Measurements from ENCODE around the gene MAPK8IP3.

DNA sequence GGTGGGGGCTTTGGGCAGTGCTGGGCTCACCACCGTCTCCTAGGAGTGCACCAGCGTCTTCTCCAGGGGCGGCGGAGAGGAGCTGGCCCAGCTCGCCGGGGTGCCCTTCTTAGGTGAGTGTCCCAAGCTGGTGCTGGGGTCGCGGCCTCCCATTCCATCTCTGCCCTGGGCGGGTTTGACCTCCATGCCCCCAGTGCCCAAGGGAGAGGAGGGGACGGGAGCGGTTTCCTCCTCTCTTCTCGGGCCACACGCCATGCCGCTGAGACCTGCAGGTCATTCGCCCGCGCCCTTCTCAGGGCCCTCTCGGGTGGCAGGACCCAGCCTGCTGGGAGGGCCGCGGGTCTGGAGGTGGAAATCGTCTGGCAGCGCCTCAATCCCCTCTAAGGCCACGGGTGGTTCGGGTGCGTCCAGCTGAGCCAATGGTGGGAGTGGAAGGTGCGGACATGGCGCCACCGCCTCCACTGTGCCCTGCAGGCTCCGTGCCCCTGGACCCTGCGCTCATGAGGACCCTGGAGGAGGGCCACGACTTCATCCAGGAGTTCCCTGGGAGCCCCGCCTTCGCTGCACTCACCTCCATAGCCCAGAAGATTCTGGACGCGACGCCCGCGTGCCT, 82.2 kb downstream of the MAPK8IP3 start:
- TF ChIP-seq, protein P1, sequence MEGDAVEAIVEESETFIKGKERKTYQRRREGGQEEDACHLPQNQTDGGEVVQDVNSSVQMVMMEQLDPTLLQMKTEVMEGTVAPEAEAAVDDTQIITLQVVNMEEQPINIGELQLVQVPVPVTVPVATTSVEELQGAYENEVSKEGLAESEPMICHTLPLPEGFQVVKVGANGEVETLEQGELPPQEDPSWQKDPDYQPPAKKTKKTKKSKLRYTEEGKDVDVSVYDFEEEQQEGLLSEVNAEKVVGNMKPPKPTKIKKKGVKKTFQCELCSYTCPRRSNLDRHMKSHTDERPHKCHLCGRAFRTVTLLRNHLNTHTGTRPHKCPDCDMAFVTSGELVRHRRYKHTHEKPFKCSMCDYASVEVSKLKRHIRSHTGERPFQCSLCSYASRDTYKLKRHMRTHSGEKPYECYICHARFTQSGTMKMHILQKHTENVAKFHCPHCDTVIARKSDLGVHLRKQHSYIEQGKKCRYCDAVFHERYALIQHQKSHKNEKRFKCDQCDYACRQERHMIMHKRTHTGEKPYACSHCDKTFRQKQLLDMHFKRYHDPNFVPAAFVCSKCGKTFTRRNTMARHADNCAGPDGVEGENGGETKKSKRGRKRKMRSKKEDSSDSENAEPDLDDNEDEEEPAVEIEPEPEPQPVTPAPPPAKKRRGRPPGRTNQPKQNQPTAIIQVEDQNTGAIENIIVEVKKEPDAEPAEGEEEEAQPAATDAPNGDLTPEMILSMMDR (IDR thresholded peaks at IDR 0.05) = no peak
- TF ChIP-seq ATF1 (CRISPR knock-in tag; IDR thresholded peaks at IDR 0.05) = no peak
- TF ChIP-seq HMGA2 (CRISPR knock-in tag; IDR thresholded peaks at IDR 0.05) = no peak
- TF ChIP-seq ZNF138 (CRISPR knock-in tag; conservative IDR thresholded peaks at IDR 0.05) = no peak
- no peak for TF ChIP-seq TEAD1 (CRISPR knock-in tag; IDR thresholded peaks at IDR 0.05)
- TF ChIP-seq, protein P2, sequence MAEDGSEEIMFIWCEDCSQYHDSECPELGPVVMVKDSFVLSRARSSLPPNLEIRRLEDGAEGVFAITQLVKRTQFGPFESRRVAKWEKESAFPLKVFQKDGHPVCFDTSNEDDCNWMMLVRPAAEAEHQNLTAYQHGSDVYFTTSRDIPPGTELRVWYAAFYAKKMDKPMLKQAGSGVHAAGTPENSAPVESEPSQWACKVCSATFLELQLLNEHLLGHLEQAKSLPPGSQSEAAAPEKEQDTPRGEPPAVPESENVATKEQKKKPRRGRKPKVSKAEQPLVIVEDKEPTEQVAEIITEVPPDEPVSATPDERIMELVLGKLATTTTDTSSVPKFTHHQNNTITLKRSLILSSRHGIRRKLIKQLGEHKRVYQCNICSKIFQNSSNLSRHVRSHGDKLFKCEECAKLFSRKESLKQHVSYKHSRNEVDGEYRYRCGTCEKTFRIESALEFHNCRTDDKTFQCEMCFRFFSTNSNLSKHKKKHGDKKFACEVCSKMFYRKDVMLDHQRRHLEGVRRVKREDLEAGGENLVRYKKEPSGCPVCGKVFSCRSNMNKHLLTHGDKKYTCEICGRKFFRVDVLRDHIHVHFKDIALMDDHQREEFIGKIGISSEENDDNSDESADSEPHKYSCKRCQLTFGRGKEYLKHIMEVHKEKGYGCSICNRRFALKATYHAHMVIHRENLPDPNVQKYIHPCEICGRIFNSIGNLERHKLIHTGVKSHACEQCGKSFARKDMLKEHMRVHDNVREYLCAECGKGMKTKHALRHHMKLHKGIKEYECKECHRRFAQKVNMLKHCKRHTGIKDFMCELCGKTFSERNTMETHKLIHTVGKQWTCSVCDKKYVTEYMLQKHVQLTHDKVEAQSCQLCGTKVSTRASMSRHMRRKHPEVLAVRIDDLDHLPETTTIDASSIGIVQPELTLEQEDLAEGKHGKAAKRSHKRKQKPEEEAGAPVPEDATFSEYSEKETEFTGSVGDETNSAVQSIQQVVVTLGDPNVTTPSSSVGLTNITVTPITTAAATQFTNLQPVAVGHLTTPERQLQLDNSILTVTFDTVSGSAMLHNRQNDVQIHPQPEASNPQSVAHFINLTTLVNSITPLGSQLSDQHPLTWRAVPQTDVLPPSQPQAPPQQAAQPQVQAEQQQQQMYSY (CRISPR knock-in tag; IDR thresholded peaks at IDR 0.05) = no peak
- no peak for TF ChIP-seq ZNF232 (CRISPR knock-in tag; IDR thresholded peaks at IDR 0.05)
- TF ChIP-seq, protein P3, sequence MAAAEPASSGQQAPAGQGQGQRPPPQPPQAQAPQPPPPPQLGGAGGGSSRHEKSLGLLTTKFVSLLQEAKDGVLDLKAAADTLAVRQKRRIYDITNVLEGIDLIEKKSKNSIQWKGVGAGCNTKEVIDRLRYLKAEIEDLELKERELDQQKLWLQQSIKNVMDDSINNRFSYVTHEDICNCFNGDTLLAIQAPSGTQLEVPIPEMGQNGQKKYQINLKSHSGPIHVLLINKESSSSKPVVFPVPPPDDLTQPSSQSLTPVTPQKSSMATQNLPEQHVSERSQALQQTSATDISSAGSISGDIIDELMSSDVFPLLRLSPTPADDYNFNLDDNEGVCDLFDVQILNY (CRISPR knock-in tag; IDR thresholded peaks at IDR 0.05) = no peak
- no peak for TF ChIP-seq CREB1 (CRISPR knock-in tag; IDR thresholded peaks at IDR 0.05)
- TF ChIP-seq ELF4 (CRISPR knock-in tag; IDR thresholded peaks at IDR 0.05; ENCODE audit: low read depth) = no peak
